SJCRH30 (cell line): ENCODE measurements around the gene ADAMTS13. TPM values are rescaled to one million over a fixed set of nuclear protein-coding genes. Genes with fewer than 3 reads are reported as not detected.

Experiments
- DNase-seq, 2 experiments: peaks; one replicate each; pipeline ENCODE4 v3.0.0-alpha.2; 2015 to 2020
- H3K27ac ChIP-seq: fragments of 250-450 bp; sonication (Bioruptor Pico); 2 replicates; pipeline ENCODE4 v1.5.1; 2020; ENCODE audit warnings: mild to moderate bottlenecking, moderate library complexity
- H3K27me3 ChIP-seq: fragments of 250-450 bp; sonication (Bioruptor Pico); 2 replicates; pipeline ENCODE4 v1.5.1; 2020; ENCODE audit warnings: mild to moderate bottlenecking, moderate library complexity
- H3K36me3 ChIP-seq: fragments of 250-450 bp; sonication (Bioruptor Pico); 2 replicates; pipeline ENCODE4 v1.5.1; 2020; ENCODE audit warnings: mild to moderate bottlenecking, moderate library complexity
- H3K4me1 ChIP-seq: fragments of 250-450 bp; sonication (Bioruptor Pico); 2 replicates; pipeline ENCODE4 v1.5.1; 2020; ENCODE audit warnings: mild to moderate bottlenecking, moderate library complexity
- H3K4me3 ChIP-seq: fragments of 250-450 bp; sonication (Bioruptor Pico); 2 replicates; pipeline ENCODE4 v1.5.1; 2020; ENCODE audit warnings: mild to moderate bottlenecking, moderate library complexity
- H3K9me3 ChIP-seq: fragments of 250-450 bp; sonication (Bioruptor Pico); replicated peaks from 2 replicates; pipeline ENCODE4 v1.5.1; 2020; ENCODE audit warnings: mild to moderate bottlenecking, moderate library complexity
- total RNA-seq: library from RNA; depleted of rRNA; stranded (reverse); fragments of >200 nt; shearing (Covaris generic); gene quantifications from 2 replicates; pipeline ENCODE4 v1.2.3, GENCODE V29; 2014

ADAMTS13 gene
- total RNA-seq, 1 experiment from 2014 or later = 0.42 TPM

GRCh38 chr9:133485531-133486260, 63.5 kb downstream of the ADAMTS13 start:
- peaks cover 30% of the 10 kb centered on the region for H3K4me1 ChIP-seq
- DNase-seq = no peak

DNA sequence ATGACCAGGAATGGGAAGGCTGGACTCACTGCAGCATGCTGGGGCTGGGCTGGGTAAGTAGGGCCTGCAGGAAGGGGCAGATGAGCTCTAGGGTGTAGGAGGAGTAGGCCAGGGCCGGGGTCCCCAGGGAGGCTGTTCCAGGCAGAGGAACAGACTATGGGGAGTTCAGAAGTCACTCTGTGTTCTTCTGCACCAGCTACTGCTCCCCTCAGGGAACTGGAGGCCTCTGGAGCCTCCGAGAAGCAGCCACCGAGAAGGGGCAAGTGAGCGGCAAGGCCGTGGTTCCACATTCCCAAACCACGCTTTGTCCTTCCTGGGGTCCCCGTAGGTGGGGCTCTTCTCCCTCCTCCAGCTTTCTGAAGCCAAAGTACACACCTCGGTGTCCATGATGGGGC, 65.2 kb downstream of the ADAMTS13 start:
- no peaks in the 10 kb centered on the region for H3K36me3 ChIP-seq
- no peak for DNase-seq
- H3K27ac ChIP-seq = no peak overlapping the region
- no peaks in the 10 kb centered on the region for H3K9me3 ChIP-seq
- peaks cover 39% of the 10 kb centered on the region for H3K4me1 ChIP-seq
- no peak overlapping the region for H3K4me3 ChIP-seq
- no peaks in the 10 kb centered on the region for H3K27me3 ChIP-seq

More at GRCh38 chr9:133485531-133486260, 63.5 kb downstream of the ADAMTS13 start:
- Histone ChIP-seq H3K9me3 (no peaks in the 10 kb centered on the region), H3K4me3 (no peak overlapping the region), H3K27ac (no peak overlapping the region), H3K36me3 (no peaks in the 10 kb centered on the region), H3K27me3 (no peaks in the 10 kb centered on the region)

DNA sequence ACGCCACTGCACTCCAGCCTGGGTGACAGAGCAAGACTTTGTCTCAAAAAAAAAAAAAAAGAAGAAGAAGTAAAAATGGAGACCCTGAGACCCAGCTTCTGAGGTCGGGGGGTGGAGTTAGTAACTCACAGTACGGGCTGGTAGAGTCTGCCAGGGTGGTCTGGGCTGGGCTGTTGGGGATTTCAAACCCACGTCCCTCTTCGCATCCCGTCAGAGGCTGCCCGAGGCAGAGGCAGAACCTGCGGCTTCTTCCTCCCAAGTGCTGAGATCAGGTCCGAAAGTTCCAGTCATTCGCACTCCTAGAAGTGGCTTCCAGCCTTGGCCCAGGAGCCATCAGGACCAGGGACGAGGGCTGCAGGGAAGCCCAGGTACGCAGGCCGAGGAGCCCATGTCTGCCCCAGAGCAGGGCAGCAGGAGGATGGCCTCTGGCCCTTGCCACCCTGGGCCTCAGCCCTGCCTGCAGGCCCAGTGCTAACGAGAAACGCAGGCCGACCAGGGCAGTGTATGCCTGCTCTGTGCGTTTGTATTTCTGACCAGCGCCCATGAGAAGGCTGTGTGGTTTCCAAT, 66.6 kb downstream of the ADAMTS13 start:
- no peaks in the 10 kb centered on the region for H3K9me3 ChIP-seq
- H3K27me3 ChIP-seq = no peaks in the 10 kb centered on the region
- H3K4me1 ChIP-seq = peaks cover 48% of the 10 kb centered on the region
- H3K36me3 ChIP-seq = no peaks in the 10 kb centered on the region
- DNase-seq = no peak
- no peak overlapping the region for H3K27ac ChIP-seq
- H3K4me3 ChIP-seq = no peak overlapping the region

- DNase-seq = no peak
- H3K4me3 ChIP-seq = no peak overlapping the region
- H3K36me3 ChIP-seq = no peaks in the 10 kb centered on the region
- H3K27ac ChIP-seq = no peak overlapping the region
- H3K27me3 ChIP-seq = no peaks in the 10 kb centered on the region
- no peaks in the 10 kb centered on the region for H3K9me3 ChIP-seq
- H3K4me1 ChIP-seq = peaks cover 45% of the 10 kb centered on the region
These were observed 67.4 kb downstream of the ADAMTS13 start for GRCh38 chr9:133489253-133490190.

GRCh38 chr9:133490201-133490681, 68.1 kb downstream of the ADAMTS13 start:
- Histone ChIP-seq H3K9me3 (no peaks in the 10 kb centered on the region), H3K36me3 (no peaks in the 10 kb centered on the region), H3K4me3 (no peak overlapping the region), H3K27me3 (no peaks in the 10 kb centered on the region), H3K27ac (no peak overlapping the region), H3K4me1 (peaks cover 38% of the 10 kb centered on the region)
- DNase-seq = no peak

GRCh38 chr9:133490865-133491655, 68.9 kb downstream of the ADAMTS13 start:
- Histone ChIP-seq H3K4me3 (no peak overlapping the region), H3K27ac (peak overlapping the region; percentile 90), H3K27me3 (no peaks in the 10 kb centered on the region), H3K9me3 (no peaks in the 10 kb centered on the region), H3K36me3 (no peaks in the 10 kb centered on the region), H3K4me1 (peaks cover 38% of the 10 kb centered on the region)
- DNase-seq = no peak

DNA sequence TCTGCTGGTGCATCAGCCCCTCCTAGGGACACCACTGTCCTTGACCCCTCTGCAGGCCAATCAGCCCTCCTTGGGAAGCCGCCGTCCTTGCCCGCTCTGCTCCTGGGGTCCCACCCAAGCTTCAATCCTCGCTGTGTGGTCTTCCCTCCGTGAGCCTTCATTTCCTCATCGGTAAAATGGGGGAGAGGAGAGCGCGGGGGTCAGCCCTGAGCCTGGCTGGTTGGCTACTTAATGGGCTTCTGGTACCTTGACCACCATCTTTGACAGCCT, 69.4 kb downstream of the ADAMTS13 start:
- no peaks in the 10 kb centered on the region for H3K27me3 ChIP-seq
- peak overlapping the region; percentile 90 for H3K27ac ChIP-seq
- H3K4me3 ChIP-seq = no peak overlapping the region
- H3K4me1 ChIP-seq = peaks cover 38% of the 10 kb centered on the region
- H3K36me3 ChIP-seq = no peaks in the 10 kb centered on the region
- no peak for DNase-seq
- H3K9me3 ChIP-seq = no peaks in the 10 kb centered on the region

DNA sequence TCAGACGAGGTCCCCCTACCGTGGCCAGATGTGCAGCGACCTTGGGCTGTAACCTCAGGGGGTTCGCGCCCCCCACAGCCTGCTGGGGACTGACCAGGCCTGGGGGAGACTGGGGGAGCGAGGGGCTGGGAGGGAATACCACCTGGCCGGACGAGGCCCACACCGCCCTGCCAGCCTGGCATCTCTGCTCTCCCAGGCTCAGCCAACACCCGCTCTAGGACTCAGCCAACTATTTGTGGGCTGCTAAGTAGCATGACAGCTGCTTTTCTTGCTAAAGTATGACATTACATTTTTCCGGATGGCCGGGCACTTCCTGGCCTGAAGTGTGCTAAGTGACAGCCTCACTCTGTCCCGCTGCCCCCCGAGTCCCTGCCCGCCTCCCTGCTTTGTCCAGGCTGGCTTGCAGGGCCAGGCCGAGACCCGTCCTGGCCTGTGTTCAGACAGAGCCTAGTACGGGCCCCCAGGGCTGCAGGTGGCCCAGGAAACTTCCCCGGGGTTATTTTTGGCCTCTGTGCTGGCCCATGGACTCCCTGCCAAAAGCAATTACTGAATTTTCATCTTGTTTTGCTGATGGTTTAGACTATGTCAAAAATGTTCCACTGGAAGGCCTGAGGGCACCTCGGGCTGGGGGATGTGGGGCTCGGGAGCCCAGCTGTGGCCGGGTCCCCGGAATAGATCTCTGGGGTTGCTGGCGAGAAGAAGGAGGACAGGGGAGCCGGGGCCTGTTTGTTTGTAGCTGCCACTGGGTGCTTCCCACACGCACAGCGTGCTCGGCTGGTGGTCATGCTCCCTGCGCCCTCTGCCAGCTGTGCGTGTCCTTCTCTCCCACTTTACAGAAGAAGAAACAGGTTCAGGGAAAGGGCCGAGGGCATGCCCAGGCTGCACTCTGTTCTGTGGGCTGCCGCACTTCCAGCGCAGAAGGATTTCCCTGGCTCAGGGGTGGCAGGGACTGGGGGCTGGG, 70.2 kb downstream of the ADAMTS13 start:
- Histone ChIP-seq H3K36me3 (no peaks in the 10 kb centered on the region), H3K27me3 (no peaks in the 10 kb centered on the region; the same call in 1 of the 2 replicates), H3K27ac (peak overlapping the region; percentile 90), H3K4me1 (peaks cover 40% of the 10 kb centered on the region), H3K4me3 (peak overlapping the region; percentile 18), H3K9me3 (no peaks in the 10 kb centered on the region)
- DNase-seq = peak; percentile 87 to 91

DNA sequence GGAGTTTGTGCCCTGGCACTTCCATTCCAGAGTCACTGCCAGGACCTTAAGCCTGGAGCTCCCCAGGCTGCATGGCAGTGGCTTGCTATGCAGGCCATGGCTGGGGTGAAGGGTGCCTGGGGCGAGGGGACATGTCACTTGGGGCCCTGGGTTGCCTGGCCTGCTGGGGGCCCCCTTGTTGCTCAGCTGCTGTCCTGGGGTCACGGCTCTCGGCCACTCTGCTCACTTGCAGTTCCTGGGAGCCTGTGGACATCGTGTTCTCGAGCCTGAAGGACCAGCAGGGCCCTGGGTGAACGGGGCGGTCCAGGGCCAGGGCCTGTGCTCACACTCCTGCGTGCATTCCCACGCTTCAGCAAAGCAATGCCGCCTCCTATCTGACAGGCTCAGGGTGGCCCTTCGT, 71.3 kb downstream of the ADAMTS13 start:
- peak overlapping the region; percentile 90 for H3K27ac ChIP-seq
- no peaks in the 10 kb centered on the region for H3K9me3 ChIP-seq
- H3K4me3 ChIP-seq = no peak overlapping the region
- peaks cover 40% of the 10 kb centered on the region for H3K4me1 ChIP-seq
- H3K27me3 ChIP-seq = no peaks in the 10 kb centered on the region; the same call in 1 of the 2 replicates
- H3K36me3 ChIP-seq = no peaks in the 10 kb centered on the region
- DNase-seq = no peak

DNA sequence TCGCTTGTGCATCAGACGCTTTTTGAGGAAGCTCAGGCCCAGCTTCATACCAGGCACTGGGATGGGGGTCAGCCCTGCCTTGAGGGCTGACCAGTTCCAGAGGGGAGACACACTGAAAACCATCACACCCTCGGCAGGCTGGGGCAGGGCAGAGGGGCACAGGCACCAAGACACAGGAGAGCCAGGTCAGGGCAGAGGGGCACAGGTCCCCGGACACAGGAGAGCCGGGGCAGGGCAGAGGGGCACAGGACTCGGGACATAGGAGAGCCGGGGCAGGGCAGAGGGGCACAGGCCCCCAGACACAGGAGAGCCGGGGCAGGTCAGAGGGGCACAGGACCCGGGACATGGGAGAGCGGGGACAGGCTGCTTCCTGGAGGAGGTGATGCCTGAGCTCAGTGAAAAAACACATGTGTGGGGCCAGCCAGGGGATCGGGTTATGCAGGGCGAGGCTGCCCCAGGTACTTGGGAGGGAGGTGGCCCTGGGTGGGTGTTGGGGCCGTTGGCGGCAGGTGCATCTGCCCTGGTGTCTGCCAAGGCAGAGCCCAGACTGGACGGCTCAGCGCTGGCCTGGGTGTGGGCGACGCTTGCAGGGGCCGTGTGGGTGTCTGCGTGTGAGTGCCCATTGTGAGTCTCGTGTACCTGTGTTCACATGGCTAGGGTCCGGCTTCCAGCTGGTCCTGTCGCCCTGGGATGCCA, 71.8 kb downstream of the ADAMTS13 start:
- H3K36me3 ChIP-seq = no peaks in the 10 kb centered on the region
- no peak overlapping the region for H3K27ac ChIP-seq
- no peak overlapping the region for H3K4me3 ChIP-seq
- DNase-seq = no peak
- H3K9me3 ChIP-seq = no peaks in the 10 kb centered on the region
- H3K4me1 ChIP-seq = peaks cover 39% of the 10 kb centered on the region
- no peaks in the 10 kb centered on the region; the same call in 1 of the 2 replicates for H3K27me3 ChIP-seq

DNA sequence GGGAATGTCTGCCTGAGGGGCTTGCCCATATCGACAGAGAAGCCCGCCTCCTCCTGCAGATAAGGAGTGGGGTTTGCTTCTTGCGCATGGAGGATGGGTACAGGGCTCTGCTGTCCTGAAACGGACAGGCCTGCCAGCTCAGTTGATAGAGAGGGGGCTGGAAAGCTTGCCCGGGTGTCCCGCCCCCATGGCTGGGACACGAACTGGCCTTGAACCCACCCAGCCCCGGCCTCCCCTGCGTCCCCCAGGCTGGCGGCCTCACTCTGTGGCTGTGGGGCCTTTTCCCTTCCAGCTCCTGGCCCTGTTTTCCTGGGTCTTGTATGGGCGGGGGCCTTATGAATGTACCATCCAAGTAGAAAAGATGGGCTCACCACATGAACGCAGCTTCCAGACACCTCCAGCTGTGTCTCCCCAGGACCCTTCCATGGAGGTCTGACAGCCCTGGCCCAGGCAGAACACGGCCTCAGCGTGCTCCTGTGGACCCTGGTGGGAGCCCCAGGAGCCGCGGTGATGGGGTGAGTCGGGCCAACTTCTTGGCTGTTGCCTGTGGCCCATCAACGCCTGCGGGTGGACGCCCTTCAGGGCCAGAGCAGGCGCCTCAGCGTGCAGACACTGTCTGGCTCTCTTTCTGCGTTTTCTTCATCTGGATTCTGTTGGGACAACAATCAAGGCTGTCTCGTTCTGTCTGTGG, 72.6 kb downstream of the ADAMTS13 start:
- Histone ChIP-seq H3K4me3 (no peak overlapping the region), H3K36me3 (no peaks in the 10 kb centered on the region), H3K27me3 (no peaks in the 10 kb centered on the region; the same call in 1 of the 2 replicates), H3K9me3 (no peaks in the 10 kb centered on the region), H3K27ac (no peak overlapping the region), H3K4me1 (peaks cover 35% of the 10 kb centered on the region)
- no peak for DNase-seq

GRCh38 chr9:133495327-133496293, 73.4 kb downstream of the ADAMTS13 start:
- no peak for DNase-seq
- H3K27ac ChIP-seq = no peak overlapping the region
- no peaks in the 10 kb centered on the region; the same call in 1 of the 2 replicates for H3K27me3 ChIP-seq
- no peaks in the 10 kb centered on the region for H3K36me3 ChIP-seq
- peaks cover 30% of the 10 kb centered on the region for H3K4me1 ChIP-seq
- no peak overlapping the region for H3K4me3 ChIP-seq
- no peaks in the 10 kb centered on the region for H3K9me3 ChIP-seq
